ENCODE measurements around the gene ZNF384. TPM values are rescaled to one million over a fixed set of nuclear protein-coding genes. Genes with fewer than 3 reads are reported as not detected.

ZNF384 gene
- total and polyA plus RNA-seq, 10 of the 15 experiments (the other 5 are each of a cell fraction or from before 2014, with no cell fraction given), result 0.46 to 81.5 (median 30.5) TPM

- TF ChIP-seq TCF7 (IDR thresholded peaks at IDR 0.05; ENCODE audit: borderline replicate concordance), result no peak
- no peak for TF ChIP-seq BCLAF1 (IDR thresholded peaks at IDR 0.05)
- TF ChIP-seq TCF12 (IDR thresholded peaks at IDR 0.05; ENCODE audit: low read depth, low read length), result no peak
- no peak for TF ChIP-seq ATF7 (IDR thresholded peaks at IDR 0.05; ENCODE audit: low read depth)
- no peak; the same call in 1 of the 2 replicates for TF ChIP-seq BACH1 (IDR thresholded peaks at IDR 0.05; ENCODE audit: borderline replicate concordance)
- no peak for TF ChIP-seq CBX3 (IDR thresholded peaks at IDR 0.05; ENCODE audit: borderline replicate concordance, low read depth)
- TF ChIP-seq RAD51 (IDR thresholded peaks at IDR 0.05), result peak; percentile 71
- TF ChIP-seq TCF3 (IDR thresholded peaks at IDR 0.05; ENCODE audit: borderline replicate concordance, insufficient read depth, low read depth, low read length), result 0 out of 2 replicates have a peak, but pooled peaks have one; percentile 11
- no peak for TF ChIP-seq PBX3 (IDR thresholded peaks at IDR 0.05; ENCODE audit: insufficient replicate concordance, low read depth, low read length)
- no peak for TF ChIP-seq BRCA1 (IDR thresholded peaks at IDR 0.05; ENCODE audit: low read depth, low read length)
- no peak for TF ChIP-seq FOS (IDR thresholded peaks at IDR 0.05; ENCODE audit: borderline replicate concordance, extremely low read depth, insufficient read length)
- TF ChIP-seq YBX1 (IDR thresholded peaks at IDR 0.05), result no peak
- TF ChIP-seq YY1 (IDR thresholded peaks at IDR 0.05; ENCODE audit: low read depth, low read length), result peak; percentile 52; the same call in 1 of the 2 replicates
- peak; percentile 36; the same call in 1 of the 2 replicates for TF ChIP-seq PKNOX1 (IDR thresholded peaks at IDR 0.05)
- peak; percentile 27; the same call in 1 of the 2 replicates for TF ChIP-seq CREM (IDR thresholded peaks at IDR 0.05; ENCODE audit: low read depth)
- 0 out of 4 replicates have a peak, but pooled peaks of 1 of the 2 experiments have one; percentile 72 for TF ChIP-seq ETV6 (conservative IDR thresholded peaks at IDR 0.05 in 1 of 2, IDR thresholded peaks at IDR 0.05 in 1 of 2; ENCODE audit: borderline replicate concordance in 1 of 2, low read depth in 1 of 2)
- no peak for TF ChIP-seq ASH2L (IDR thresholded peaks at IDR 0.05; ENCODE audit: borderline replicate concordance, low read depth)
- TF ChIP-seq PAX5 (IDR thresholded peaks at IDR 0.05; ENCODE audit: borderline replicate concordance, low read depth, low read length), result peak; percentile 84; the same call in 1 of the 2 replicates
Measured at GRCh38 chr12:6632026-6632983, 56.9 kb downstream of the ZNF384 start (continued).
